K562 (cell line): ENCODE results near the gene DNPEP. TPM values are rescaled to one million over a fixed set of nuclear protein-coding genes. Genes with fewer than 3 reads are reported as not detected.

ENCODE experiments used
- ATAC-seq: fragments of 200-7000 bp; cut with Tn5 transposase; 3 replicates; pipeline ENCODE4 v1.9.1; 2020; ENCODE audit warnings: moderate library complexity
- BruUV-seq: library from RNA; stranded (reverse); fragments of 400-500 nt; replicated peaks from 2 replicates; lab custom pipeline; 2021; lab: Mats Ljungman, UMichigan
- CTCF ChIA-PET: fragments of 300-600 bp; formaldehyde crosslinking; extraction: SDS; loops from one replicate; lab custom pipeline; 2021; ENCODE audit warnings: low intra/inter-chr PET ratio; lab: Yijun Ruan, JAX
- POLR2A ChIA-PET: fragments of 300-600, 350-650 bp; sonication (Branson Sonifier 250); formaldehyde crosslinking; extraction: SDS; loops from one replicate; lab custom pipeline; 2021; ENCODE audit warnings: antibody characterized with exemption, inconsistent platforms; lab: Yijun Ruan, JAX
- DNase-seq, 4 experiments: peaks; one replicate each; pipeline versions ENCODE4 v3.0.0 to v3.0.0-alpha.2; 2011 to 2018; ENCODE audit warnings: low spot score in 3 of 4, mixed read lengths in 3 of 4; ENCODE audit errors: extremely low read depth in 1 of 4
- FAIRE-seq: peaks from 2 replicates; lab custom pipeline; 2011; peaks lifted over from hg19 to GRCh38; lab: Jason Lieb, UNC
- H2AFZ ChIP-seq: 2 replicates; pipeline ENCODE4 v1.6.0; 2011; ENCODE audit warnings: low read depth, low read length, control low read depth, inconsistent platforms
- H3K27ac ChIP-seq: fragments of 200-600 bp; 3 replicates; pipeline ENCODE4 v1.8.0; 2011; ENCODE audit warnings: low read depth, mild to moderate bottlenecking, control low read depth, inconsistent platforms, low read length, moderate library complexity, mixed read lengths; ENCODE audit errors: extremely low read depth
- H3K27me3 ChIP-seq, 2 experiments: fragments of 300-600 bp in 1 of 2; 2 replicates in 1 of 2; 3 replicates in 1 of 2; pipeline versions ENCODE4 v1.6.0 to v1.8.0; 2011; ENCODE audit warnings: inconsistent platforms in 2 of 2, low read length in 2 of 2, mild to moderate bottlenecking in 1 of 2, mixed read lengths in 1 of 2, moderate library complexity in 1 of 2; ENCODE audit not compliant: control insufficient read depth in 2 of 2, insufficient read depth in 2 of 2
- H3K36me3 ChIP-seq: fragments of 300-600 bp; 3 replicates; pipeline ENCODE4 v1.8.0; 2011; ENCODE audit warnings: mild to moderate bottlenecking, low read length, inconsistent platforms; ENCODE audit not compliant: control insufficient read depth, insufficient read depth
- H3K4me1 ChIP-seq, 2 experiments: fragments of 200-600 bp in 1 of 2; replicated peaks in 1 of 2; 2 replicates in 1 of 2; 3 replicates in 1 of 2; pipeline versions ENCODE4 v1.5.1 to v1.8.0; 2011; ENCODE audit warnings: inconsistent platforms in 2 of 2, low read length in 2 of 2, mild to moderate bottlenecking in 1 of 2, mixed read lengths in 1 of 2, moderate library complexity in 1 of 2; ENCODE audit not compliant: control insufficient read depth in 2 of 2, insufficient read depth in 2 of 2
- H3K4me2 ChIP-seq: 2 replicates; pipeline ENCODE4 v1.6.1; 2011; ENCODE audit warnings: low read length, control low read depth, inconsistent platforms, mixed read lengths; ENCODE audit not compliant: insufficient read depth
- H3K4me3 ChIP-seq: fragments of 200-600 bp; sonication (generic), shearing (Covaris generic); 2 replicates; pipeline ENCODE4 v1.5.1; 2016; ENCODE audit warnings: control low read depth, inconsistent platforms
- H3K79me2 ChIP-seq: fragments of 200-600 bp; 3 replicates; pipeline ENCODE4 v1.8.0; 2011; ENCODE audit warnings: low read length, inconsistent platforms; ENCODE audit not compliant: control insufficient read depth, insufficient read depth
- H3K9ac ChIP-seq, 2 experiments: 2 replicates each; pipeline versions ENCODE4 v1.6.0 to v1.6.1; 2011; ENCODE audit warnings: low read depth in 2 of 2, low read length in 2 of 2, control low read depth in 1 of 2, inconsistent platforms in 1 of 2, mild to moderate bottlenecking in 1 of 2, mixed read lengths in 1 of 2; ENCODE audit not compliant: insufficient read depth in 1 of 2
- H3K9me1 ChIP-seq: one replicate; pipeline ENCODE4 v1.6.0; 2011; ENCODE audit warnings: inconsistent platforms, mild to moderate bottlenecking, low read length, moderate library complexity; ENCODE audit not compliant: control insufficient read depth, insufficient read depth
- H3K9me3 ChIP-seq: replicated peaks from 2 replicates; pipeline ENCODE4 v1.5.1; 2011; ENCODE audit warnings: low read depth, low read length, inconsistent platforms; ENCODE audit not compliant: control insufficient read depth, insufficient read depth
- H4K20me1 ChIP-seq: replicated peaks from 2 replicates; pipeline ENCODE4 v1.6.1; 2011; ENCODE audit warnings: low read length, inconsistent platforms, mixed read lengths; ENCODE audit not compliant: control insufficient read depth, insufficient read depth
- TRIM24 ChIP-seq, 2 experiments: fragments of 450-650 bp; IDR thresholded peaks; 2 replicates each; pipeline ENCODE4 v1.6.1; 2016
- ZFP91 ChIP-seq: sonication (generic); formaldehyde crosslinking; IDR thresholded peaks from 2 replicates; pipeline ENCODE4 v1.8.0; 2022; ENCODE audit warnings: mild to moderate bottlenecking, missing genetic modification reagents
- WGBS: fragments of 100-300 bp; shearing (Covaris generic); methylation state at CpG from one replicate; pipeline ENCODE4 v1.1.6; 2016; ENCODE audit warnings: low coverage, mixed read lengths; ENCODE audit not compliant: insufficient coverage; ENCODE audit errors: missing lambda C conversion rate; 5-methylcytosine and 5-hydroxymethylcytosine counted together
- in situ Hi-C: fragments of 300-500 bp; cut with MboI; formaldehyde crosslinking; loops from 4 replicates; pipeline ENCODE4 v1.15.0; 2018; ENCODE audit warnings: inconsistent platforms, mixed read lengths
- intact Hi-C: fragments of 100-400 bp; cut with micrococcal nuclease; formaldehyde crosslinking; loops from 2 replicates; pipeline ENCODE4 v1.14.2; 2022
- polyA plus RNA-seq, 8 experiments: library from polyadenylated mRNA; depleted of rRNA in 4 of 8; stranded (reverse) in 5 of 8; unstranded in 3 of 8; fragments of >200 nt; fragmentation: Nextera tagmentation in 2 of 8; fragmentation: Illumina TruSeq in 1 of 8; extraction: Ambion mirVana in 2 of 8; extraction: Trizol in 1 of 8; gene quantifications; 2 replicates each; pipeline versions ENCODE4 v1.2.1 to v1.2.3, GENCODE V29; 2011 to 2014; ENCODE audit warnings: inconsistent platforms in 1 of 8, missing spikeins in 1 of 8
- small RNA-seq: library from RNA; depleted of rRNA; stranded (forward); fragments of <200 nt; gene quantifications from one replicate; pipeline ENCODE3, GENCODE V24; 2014
- total RNA-seq, 7 experiments: library from RNA; depleted of rRNA in 6 of 7; stranded (reverse); fragments of >200 nt in 6 of 7; fragmentation: Illumina TruSeq in 2 of 7; extraction: Trizol in 2 of 7; gene quantifications; 2 replicates each; pipeline versions ENCODE4 v1.2.1 to v1.2.3, GENCODE V29; 2011 to 2021; ENCODE audit warnings: low replicate concordance in 1 of 7

The DNPEP gene
- total and polyA plus RNA-seq, 9 of the 15 experiments (the other 6 are each of a cell fraction or from before 2014, with no cell fraction given): 34.6 to 71.4 (median 45.5) TPM

- in situ Hi-C loops: no loop called here
- H3K27me3 ChIP-seq: peaks cover 0 to 4% of the 10 kb centered on the region in 2 experiments; a peak in 2 of 5 replicates
- no peak overlapping the region for H3K27ac ChIP-seq
- no peak for FAIRE-seq
- H3K36me3 ChIP-seq: no peaks in the 10 kb centered on the region
- CTCF ChIA-PET: no interaction called here
- no peak for ATAC-seq
- H3K9me1 ChIP-seq: no peaks in the 10 kb centered on the region
- TF ChIP-seq TRIM24 (IDR thresholded peaks at IDR 0.05): no peak
- TF ChIP-seq ZFP91: no peak
- TF ChIP-seq, all 486 proteins: peak for 0
- POLR2A ChIA-PET: no interaction called here
- 3% methylated on average over 4 of the region's 4 CpGs for WGBS
- Histone ChIP-seq H3K4me2 (no peak overlapping the region), H4K20me1 (no peaks in the 10 kb centered on the region), H2AFZ (no peak overlapping the region), H3K4me3 (no peak overlapping the region), H3K9me3 (no peaks in the 10 kb centered on the region), H3K9ac (no peak overlapping the region), H3K4me1 (no peaks in the 10 kb centered on the region), H3K79me2 (no peaks in the 10 kb centered on the region)
- no TSS peak for BruUV-seq
- no peak for DNase-seq
- intact Hi-C loops: no loop called here
Observed at GRCh38 chr2:219323434-219323833, 64.3 kb downstream of the DNPEP start.

Small RNAs within 50 kb of the gene (small RNA-seq; reads per million reads assigned to genes)
- not detected for gene AC053503.3

Other genes starting within 250 kb of the DNPEP start
Only the 7 nearest of the 25 such genes appear.
- gene DNAJB2, start 108.5 kb downstream of the DNPEP start, total RNA-seq (2014; rRNA removed): 1.6 and 1.7 TPM in 2 replicates
- 0.99 and 1.1 TPM in 2 replicates for gene DNAJB2, start 108.5 kb downstream of the DNPEP start, total RNA-seq (2014; rRNA removed; fragmentation: Illumina TruSeq; extraction: Trizol)
- gene DNAJB2, start 108.5 kb downstream of the DNPEP start, total RNA-seq (2015; rRNA removed; fragmentation: Illumina TruSeq; extraction: Trizol): 1.7 and 2.1 TPM in 2 replicates
- gene DNAJB2, start 108.5 kb downstream of the DNPEP start, total RNA-seq (2021): 2.5 and 2.8 TPM in 2 replicates
- 2.6 and 8.2 TPM in 2 replicates for gene DNAJB2, start 108.5 kb downstream of the DNPEP start, polyA plus RNA-seq (2011; rRNA removed)
- gene DNAJB2, start 108.5 kb downstream of the DNPEP start, polyA plus RNA-seq (2014; fragmentation: Illumina TruSeq; extraction: Trizol): 1.8 and 2.2 TPM in 2 replicates
- under 1 TPM in 1 of 2 experiments, not detected in 1; 0.08 TPM for gene DNAJB2, start 108.5 kb downstream of the DNPEP start, polyA plus RNA-seq (2014; fragmentation: Nextera tagmentation; extraction: Ambion mirVana)
- gene DNAJB2, start 108.5 kb downstream of the DNPEP start, polyA plus RNA-seq (2014; rRNA removed): 3.0 and 3.9 TPM in 2 replicates
- gene PTPRN, start 78.5 kb downstream of the DNPEP start, total RNA-seq (2014; rRNA removed): 0.45 and 0.53 TPM in 2 replicates
- 0.03 and 0.25 TPM in 2 replicates for gene PTPRN, start 78.5 kb downstream of the DNPEP start, total RNA-seq (2014; rRNA removed; fragmentation: Illumina TruSeq; extraction: Trizol)
- 0.23 and 0.40 TPM in 2 replicates for gene PTPRN, start 78.5 kb downstream of the DNPEP start, total RNA-seq (2015; rRNA removed; fragmentation: Illumina TruSeq; extraction: Trizol)
- gene PTPRN, start 78.5 kb downstream of the DNPEP start, total RNA-seq (2021): 0.67 and 0.71 TPM in 2 replicates
- 1.2 and 2.4 TPM in 2 replicates for gene PTPRN, start 78.5 kb downstream of the DNPEP start, polyA plus RNA-seq (2011; rRNA removed)
- 0.30 and 0.93 TPM in 2 replicates for gene PTPRN, start 78.5 kb downstream of the DNPEP start, polyA plus RNA-seq (2014; fragmentation: Illumina TruSeq; extraction: Trizol)
- under 1 TPM in 1 of 2 experiments, not detected in 1; 0.15 TPM for gene PTPRN, start 78.5 kb downstream of the DNPEP start, polyA plus RNA-seq (2014; fragmentation: Nextera tagmentation; extraction: Ambion mirVana)
- 0.98 and 1.3 TPM in 2 replicates for gene PTPRN, start 78.5 kb downstream of the DNPEP start, polyA plus RNA-seq (2014; rRNA removed)
- gene RESP18, start 55.2 kb downstream of the DNPEP start, total RNA-seq (2014; rRNA removed): not detected in 2 replicates
- gene RESP18, start 55.2 kb downstream of the DNPEP start, total RNA-seq (2014; rRNA removed; fragmentation: Illumina TruSeq; extraction: Trizol): not detected in 2 replicates
- gene RESP18, start 55.2 kb downstream of the DNPEP start, total RNA-seq (2015; rRNA removed; fragmentation: Illumina TruSeq; extraction: Trizol): not detected in 2 replicates
- not detected in 2 replicates for gene RESP18, start 55.2 kb downstream of the DNPEP start, total RNA-seq (2021)
- gene RESP18, start 55.2 kb downstream of the DNPEP start, polyA plus RNA-seq (2011; rRNA removed): not detected in 2 replicates
- not detected in 2 replicates for gene RESP18, start 55.2 kb downstream of the DNPEP start, polyA plus RNA-seq (2014; fragmentation: Illumina TruSeq; extraction: Trizol)
- not detected for gene RESP18, start 55.2 kb downstream of the DNPEP start, polyA plus RNA-seq (2014; fragmentation: Nextera tagmentation; extraction: Ambion mirVana)
- gene RESP18, start 55.2 kb downstream of the DNPEP start, polyA plus RNA-seq (2014; rRNA removed): not detected in 2 replicates
- 25.8 and 27.8 TPM in 2 replicates for gene DES, start 30.5 kb upstream of the DNPEP start, total RNA-seq (2014; rRNA removed)
- 12.0 and 18.2 TPM in 2 replicates for gene DES, start 30.5 kb upstream of the DNPEP start, total RNA-seq (2014; rRNA removed; fragmentation: Illumina TruSeq; extraction: Trizol)
- 28.3 and 29.1 TPM in 2 replicates for gene DES, start 30.5 kb upstream of the DNPEP start, total RNA-seq (2015; rRNA removed; fragmentation: Illumina TruSeq; extraction: Trizol)
- 17.4 and 21.9 TPM in 2 replicates for gene DES, start 30.5 kb upstream of the DNPEP start, total RNA-seq (2021)
- 17.0 and 58.9 TPM in 2 replicates for gene DES, start 30.5 kb upstream of the DNPEP start, polyA plus RNA-seq (2011; rRNA removed)
- 32.7 and 35.3 TPM in 2 replicates for gene DES, start 30.5 kb upstream of the DNPEP start, polyA plus RNA-seq (2014; fragmentation: Illumina TruSeq; extraction: Trizol)
- gene DES, start 30.5 kb upstream of the DNPEP start, polyA plus RNA-seq (2014; fragmentation: Nextera tagmentation; extraction: Ambion mirVana): 1 to 10 TPM; 2.5 to 4.0 TPM
- gene DES, start 30.5 kb upstream of the DNPEP start, polyA plus RNA-seq (2014; rRNA removed): 21.2 and 25.1 TPM in 2 replicates
- gene SPEG, start 46.9 kb upstream of the DNPEP start, total RNA-seq (2014; rRNA removed): 3.9 and 6.0 TPM in 2 replicates
- gene SPEG, start 46.9 kb upstream of the DNPEP start, total RNA-seq (2014; rRNA removed; fragmentation: Illumina TruSeq; extraction: Trizol): 1.3 and 1.5 TPM in 2 replicates
- gene SPEG, start 46.9 kb upstream of the DNPEP start, total RNA-seq (2015; rRNA removed; fragmentation: Illumina TruSeq; extraction: Trizol): 3.0 and 3.7 TPM in 2 replicates
- 6.0 and 8.7 TPM in 2 replicates for gene SPEG, start 46.9 kb upstream of the DNPEP start, total RNA-seq (2021)
- 6.3 and 6.5 TPM in 2 replicates for gene SPEG, start 46.9 kb upstream of the DNPEP start, polyA plus RNA-seq (2011; rRNA removed)
- gene SPEG, start 46.9 kb upstream of the DNPEP start, polyA plus RNA-seq (2014; fragmentation: Illumina TruSeq; extraction: Trizol): 2.4 and 5.5 TPM in 2 replicates
- 1 to 10 TPM in 1 of 2 experiments, under 1 TPM in 1; 0.49 to 1.3 TPM for gene SPEG, start 46.9 kb upstream of the DNPEP start, polyA plus RNA-seq (2014; fragmentation: Nextera tagmentation; extraction: Ambion mirVana)
- gene SPEG, start 46.9 kb upstream of the DNPEP start, polyA plus RNA-seq (2014; rRNA removed): 6.5 and 7.9 TPM in 2 replicates
- gene GMPPA, start 111.0 kb upstream of the DNPEP start, total RNA-seq (2014; rRNA removed): 66.7 and 93.8 TPM in 2 replicates
- gene GMPPA, start 111.0 kb upstream of the DNPEP start, total RNA-seq (2014; rRNA removed; fragmentation: Illumina TruSeq; extraction: Trizol): 38.5 and 47.9 TPM in 2 replicates
- gene GMPPA, start 111.0 kb upstream of the DNPEP start, total RNA-seq (2015; rRNA removed; fragmentation: Illumina TruSeq; extraction: Trizol): 59.6 and 65.4 TPM in 2 replicates
- gene GMPPA, start 111.0 kb upstream of the DNPEP start, total RNA-seq (2021): 69.7 and 71.3 TPM in 2 replicates
- gene GMPPA, start 111.0 kb upstream of the DNPEP start, polyA plus RNA-seq (2011; rRNA removed): 101 and 108 TPM in 2 replicates
- gene GMPPA, start 111.0 kb upstream of the DNPEP start, polyA plus RNA-seq (2014; fragmentation: Illumina TruSeq; extraction: Trizol): 82.1 and 90.5 TPM in 2 replicates
- gene GMPPA, start 111.0 kb upstream of the DNPEP start, polyA plus RNA-seq (2014; fragmentation: Nextera tagmentation; extraction: Ambion mirVana): 10 to 100 TPM in 1 of 2 experiments, 1 to 10 TPM in 1; 7.0 to 24.7 TPM
- gene GMPPA, start 111.0 kb upstream of the DNPEP start, polyA plus RNA-seq (2014; rRNA removed): 71.2 and 75.4 TPM in 2 replicates
- gene ASIC4, start 126.6 kb upstream of the DNPEP start, total RNA-seq (2014; rRNA removed): 17.7 and 24.8 TPM in 2 replicates
- 2.3 and 3.8 TPM in 2 replicates for gene ASIC4, start 126.6 kb upstream of the DNPEP start, total RNA-seq (2014; rRNA removed; fragmentation: Illumina TruSeq; extraction: Trizol)
- gene ASIC4, start 126.6 kb upstream of the DNPEP start, total RNA-seq (2015; rRNA removed; fragmentation: Illumina TruSeq; extraction: Trizol): 9.6 and 9.8 TPM in 2 replicates
- gene ASIC4, start 126.6 kb upstream of the DNPEP start, total RNA-seq (2021): 13.5 and 14.7 TPM in 2 replicates
- 2.5 and 8.6 TPM in 2 replicates for gene ASIC4, start 126.6 kb upstream of the DNPEP start, polyA plus RNA-seq (2011; rRNA removed)
- gene ASIC4, start 126.6 kb upstream of the DNPEP start, polyA plus RNA-seq (2014; fragmentation: Illumina TruSeq; extraction: Trizol): 4.8 and 5.0 TPM in 2 replicates
- under 1 TPM; 0.07 to 0.08 TPM for gene ASIC4, start 126.6 kb upstream of the DNPEP start, polyA plus RNA-seq (2014; fragmentation: Nextera tagmentation; extraction: Ambion mirVana)
- 19.0 and 19.2 TPM in 2 replicates for gene ASIC4, start 126.6 kb upstream of the DNPEP start, polyA plus RNA-seq (2014; rRNA removed)